Measurements from ENCODE around the gene SERPINB10. TPM values are rescaled to one million over a fixed set of nuclear protein-coding genes. Genes with fewer than 3 reads are reported as not detected.
A peak's percentile ranks its signal among the peaks of the same experiment; 100 is the strongest.

SERPINB10 gene
- total and polyA plus RNA-seq, 2 of the 8 experiments (the other 6 are each of a cell fraction or from before 2014, with no cell fraction given), result not detected

DNA sequence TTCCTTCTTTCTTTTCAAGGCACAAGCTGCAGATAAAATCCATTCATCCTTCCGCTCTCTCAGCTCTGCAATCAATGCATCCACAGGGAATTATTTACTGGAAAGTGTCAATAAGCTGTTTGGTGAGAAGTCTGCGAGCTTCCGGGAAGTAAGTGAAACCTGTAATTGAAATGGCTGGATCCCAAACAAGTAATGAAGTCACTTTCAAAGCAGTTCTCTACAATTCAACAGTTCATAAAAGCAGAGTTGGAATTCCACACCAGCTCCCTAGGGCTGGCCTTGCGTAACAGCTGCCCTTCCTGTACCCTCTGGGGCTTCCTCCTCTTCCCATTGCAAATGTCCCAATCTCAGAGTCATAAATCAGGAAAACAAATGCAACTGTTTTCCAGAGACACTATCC is 10.7 kb upstream of the SERPINB10 start:
- Histone ChIP-seq H3K27me3 (replicated peaks in 1 of 4; ENCODE audit: control insufficient read depth in 3 of 4, extremely low read depth in 1 of 4, insufficient read depth in 3 of 4, low read length in 3 of 4) (no peaks in the 10 kb centered on the region), H3K23me2 (ENCODE audit: low read depth, low read length) (no peaks in the 10 kb centered on the region)
- FAIRE-seq, result no peak

More for the DNA sequence above, 10.7 kb upstream of the SERPINB10 start:
- H2BK15ac ChIP-seq (ENCODE audit: low read length), result no peak overlapping the region
- H2BK12ac ChIP-seq (ENCODE audit: low read depth, low read length), result no peak overlapping the region
- no peak overlapping the region for H3K56ac ChIP-seq (replicated peaks; ENCODE audit: insufficient read length, low read depth, low read length)
- no peaks in the 10 kb centered on the region for H4K20me1 ChIP-seq (replicated peaks in 1 of 2; ENCODE audit: control insufficient read depth in 1 of 2, insufficient read depth in 2 of 2, low read length in 2 of 2)
- no peaks in the 10 kb centered on the region for H3K9me3 ChIP-seq (ENCODE audit: insufficient read depth in 2 of 2, low read depth in 1 of 2, low read length in 1 of 2)
- POLR2A ChIA-PET (ENCODE audit: partially characterized antibody), result no interaction called here
- no peak overlapping the region for H2BK120ac ChIP-seq (replicated peaks; ENCODE audit: low read depth, low read length)
- no peak overlapping the region for H4K8ac ChIP-seq (ENCODE audit: extremely low read depth, insufficient read depth, low read length)
- no peak overlapping the region for H3K4me2 ChIP-seq (ENCODE audit: insufficient read depth in 1 of 2, low read depth in 2 of 2, low read length in 2 of 2)
- H3K27ac ChIP-seq (ENCODE audit: low read depth, low read length), result no peak overlapping the region
- H2AK5ac ChIP-seq (ENCODE audit: low read depth, low read length), result no peak overlapping the region
- H3K23ac ChIP-seq (ENCODE audit: insufficient read length), result no peak overlapping the region
- TF ChIP-seq PHF8 (conservative IDR thresholded peaks at IDR 0.05; ENCODE audit: low read depth, low read length) (no peak), SRF (IDR thresholded peaks at IDR 0.05; ENCODE audit: low read depth, low read length) (no peak), CEBPB (IDR thresholded peaks at IDR 0.05; ENCODE audit: low read depth, low read length) (peak; percentile 76), SP2 (IDR thresholded peaks at IDR 0.05; ENCODE audit: low read length) (no peak), JUND (IDR thresholded peaks at IDR 0.05; ENCODE audit: low read length) (no peak), SUZ12 (IDR thresholded peaks at IDR 0.05; ENCODE audit: low read length) (no peak)
- TF ChIP-seq, protein P1, sequence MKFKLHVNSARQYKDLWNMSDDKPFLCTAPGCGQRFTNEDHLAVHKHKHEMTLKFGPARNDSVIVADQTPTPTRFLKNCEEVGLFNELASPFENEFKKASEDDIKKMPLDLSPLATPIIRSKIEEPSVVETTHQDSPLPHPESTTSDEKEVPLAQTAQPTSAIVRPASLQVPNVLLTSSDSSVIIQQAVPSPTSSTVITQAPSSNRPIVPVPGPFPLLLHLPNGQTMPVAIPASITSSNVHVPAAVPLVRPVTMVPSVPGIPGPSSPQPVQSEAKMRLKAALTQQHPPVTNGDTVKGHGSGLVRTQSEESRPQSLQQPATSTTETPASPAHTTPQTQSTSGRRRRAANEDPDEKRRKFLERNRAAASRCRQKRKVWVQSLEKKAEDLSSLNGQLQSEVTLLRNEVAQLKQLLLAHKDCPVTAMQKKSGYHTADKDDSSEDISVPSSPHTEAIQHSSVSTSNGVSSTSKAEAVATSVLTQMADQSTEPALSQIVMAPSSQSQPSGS (IDR thresholded peaks at IDR 0.05; ENCODE audit: low read length), result no peak
- no peak overlapping the region for H3K4ac ChIP-seq (replicated peaks; ENCODE audit: insufficient read length, low read depth, low read length)
- no peaks in the 10 kb centered on the region for H3K36me3 ChIP-seq (ENCODE audit: control insufficient read depth in 2 of 4, insufficient read depth in 4 of 4, low read length in 3 of 4)
- H3K79me2 ChIP-seq (ENCODE audit: control insufficient read depth in 1 of 2, insufficient read depth in 2 of 2, low read length in 2 of 2), result no peaks in the 10 kb centered on the region
- 90% methylated on average over 4 of the region's 4 CpGs; no CpG with 5 or more reads in 1 of the 2 experiments for whole genome bisulfite sequencing, 2 experiments (ENCODE audit: extremely low coverage in 1 of 2, insufficient coverage in 1 of 2, insufficient read length in 1 of 2, insufficient replicate concordance in 2 of 2, low coverage in 1 of 2, low lambda C conversion rate in 2 of 2, missing lambda C conversion rate in 1 of 2)
- H4K91ac ChIP-seq (replicated peaks; ENCODE audit: insufficient read length, low read length), result no peak overlapping the region
- no peak for DNase-seq (ENCODE audit: low read depth in 1 of 2, low spot score in 2 of 2)
- CTCF ChIA-PET (ENCODE audit: partially characterized antibody), result interaction anchor here (0.6 to 1.6 kb wide), 3 partner anchors 36 to 67 kb away, joined by 3 to 5 read pairs (median 3); no protein-coding TSS in a partner anchor
- no peak overlapping the region for H3K9ac ChIP-seq (replicated peaks in 1 of 4; ENCODE audit: extremely low read depth in 1 of 4, low read depth in 3 of 4, low read length in 3 of 4)
- no peak overlapping the region for H3K18ac ChIP-seq (ENCODE audit: extremely low read depth, low read length)
- H4K5ac ChIP-seq (ENCODE audit: insufficient read length, low read depth, low read length), result no peak overlapping the region
- H2BK5ac ChIP-seq (ENCODE audit: low read depth, low read length), result no peak overlapping the region
- H2AFZ ChIP-seq (ENCODE audit: low read length), result no peak overlapping the region
- H3K14ac ChIP-seq (ENCODE audit: insufficient read length), result no peak overlapping the region
- H2BK20ac ChIP-seq (ENCODE audit: low read length), result no peak overlapping the region
- no peaks in the 10 kb centered on the region for H3K79me1 ChIP-seq (ENCODE audit: low read depth, low read length)
- H3K4me1 ChIP-seq (replicated peaks in 1 of 4; ENCODE audit: control insufficient read depth in 3 of 4, insufficient read depth in 4 of 4, low read length in 3 of 4), result no peaks in the 10 kb centered on the region
- no peak overlapping the region for H3K4me3 ChIP-seq (ENCODE audit: extremely low read depth in 1 of 4, insufficient read depth in 2 of 4, low read depth in 3 of 4, low read length in 4 of 4)

Measured in H1 (cell line).